DND-41 (cell line): ENCODE measurements around the gene ADD2.

Experiments
- ATAC-seq: fragments of 200-7000 bp; cut with Tn5 transposase; 3 replicates; pipeline ENCODE4 v1.9.1; 2021; ENCODE audit warnings: low read depth; ENCODE audit not compliant: insufficient read depth
- DNase-seq: peaks from one replicate; pipeline ENCODE4 v3.0.0-alpha.2; 2020
- H2AFZ ChIP-seq: 2 replicates; pipeline ENCODE4 v1.6.0; 2012; ENCODE audit warnings: low read depth, low read length
- H3K27ac ChIP-seq: 2 replicates; pipeline ENCODE4 v1.5.1; 2012; ENCODE audit warnings: low read length, inconsistent platforms
- H3K27me3 ChIP-seq: fragments of 200-600 bp; sonication (generic); 2 replicates; pipeline ENCODE4 v1.6.0; 2012; ENCODE audit warnings: low read length, mild to moderate bottlenecking, inconsistent platforms; ENCODE audit not compliant: insufficient read depth, poor library complexity
- H3K36me3 ChIP-seq: 2 replicates; pipeline ENCODE4 v1.5.1; 2012; ENCODE audit warnings: low read length, inconsistent platforms; ENCODE audit not compliant: insufficient read depth
- H3K4me1 ChIP-seq: 2 replicates; pipeline ENCODE4 v1.5.1; 2012; ENCODE audit warnings: mild to moderate bottlenecking, low read length; ENCODE audit not compliant: insufficient read depth
- H3K4me2 ChIP-seq: 2 replicates; pipeline ENCODE4 v1.6.0; 2012; ENCODE audit warnings: mild to moderate bottlenecking, moderate library complexity, low read length, inconsistent platforms; ENCODE audit not compliant: insufficient read depth
- H3K4me3 ChIP-seq, 2 experiments: fragments of 200-600 bp in 1 of 2; shearing (Covaris generic) in 1 of 2; 2 replicates each; pipeline ENCODE4 v1.5.1; 2012 to 2016; ENCODE audit warnings: inconsistent platforms in 2 of 2, low read length in 2 of 2, mild to moderate bottlenecking in 2 of 2, low read depth in 1 of 2, moderate library complexity in 1 of 2
- H3K79me2 ChIP-seq: 2 replicates; pipeline ENCODE4 v1.6.0; 2012; ENCODE audit warnings: low read length, inconsistent platforms; ENCODE audit not compliant: insufficient read depth
- H3K9ac ChIP-seq: 2 replicates; pipeline ENCODE4 v1.6.0; 2012; ENCODE audit warnings: low read depth, mild to moderate bottlenecking, inconsistent platforms, low read length, moderate library complexity
- H3K9me3 ChIP-seq: 2 replicates; pipeline ENCODE4 v1.5.1; 2012; ENCODE audit warnings: low read length, moderate library complexity, mild to moderate bottlenecking, inconsistent platforms; ENCODE audit not compliant: insufficient read depth, severe bottlenecking
- H4K20me1 ChIP-seq: 2 replicates; pipeline ENCODE4 v1.6.0; 2012; ENCODE audit warnings: low read length; ENCODE audit not compliant: insufficient read depth
- EZH2 ChIP-seq: IDR thresholded peaks from 3 replicates; pipeline ENCODE4 v1.6.1; 2012; ENCODE audit warnings: borderline replicate concordance, low read depth, mild to moderate bottlenecking, moderate library complexity, low read length, inconsistent platforms; ENCODE audit not compliant: severe bottlenecking
- TF ChIP-seq, protein P1 (sequence below): IDR thresholded peaks from 2 replicates; pipeline ENCODE4 v1.5.1; 2012; ENCODE audit warnings: borderline replicate concordance, low read length, moderate library complexity, mild to moderate bottlenecking; ENCODE audit not compliant: poor library complexity, severe bottlenecking; ENCODE audit errors: extremely low read depth

Gene ADD2

DNA sequence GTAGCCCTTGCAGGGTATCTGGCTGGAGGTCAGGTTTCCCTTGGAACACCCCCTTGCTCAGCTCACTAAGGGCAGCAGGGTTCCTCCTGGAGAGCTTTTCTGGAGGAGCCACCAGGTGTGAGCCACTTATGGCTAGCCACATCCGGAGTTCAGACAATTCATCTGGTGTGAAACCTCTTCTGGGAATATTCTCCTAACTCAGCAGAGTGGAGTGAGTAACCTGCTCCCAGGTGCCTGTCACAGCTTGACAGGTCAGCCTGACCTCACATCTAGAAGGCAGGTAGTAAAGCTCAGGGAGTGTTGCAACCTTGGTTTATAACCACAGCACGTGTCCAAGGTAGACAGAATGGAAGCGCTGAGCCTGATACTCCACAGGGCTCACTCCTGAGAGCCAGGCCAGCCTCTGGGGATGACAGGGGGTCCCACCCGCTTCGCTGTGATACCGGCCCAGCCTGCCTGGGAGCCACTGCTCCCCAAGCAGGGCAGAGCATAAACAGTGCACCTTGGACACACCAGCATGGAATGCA, 151.8 kb downstream of the ADD2 start:
- TF ChIP-seq, protein P1, sequence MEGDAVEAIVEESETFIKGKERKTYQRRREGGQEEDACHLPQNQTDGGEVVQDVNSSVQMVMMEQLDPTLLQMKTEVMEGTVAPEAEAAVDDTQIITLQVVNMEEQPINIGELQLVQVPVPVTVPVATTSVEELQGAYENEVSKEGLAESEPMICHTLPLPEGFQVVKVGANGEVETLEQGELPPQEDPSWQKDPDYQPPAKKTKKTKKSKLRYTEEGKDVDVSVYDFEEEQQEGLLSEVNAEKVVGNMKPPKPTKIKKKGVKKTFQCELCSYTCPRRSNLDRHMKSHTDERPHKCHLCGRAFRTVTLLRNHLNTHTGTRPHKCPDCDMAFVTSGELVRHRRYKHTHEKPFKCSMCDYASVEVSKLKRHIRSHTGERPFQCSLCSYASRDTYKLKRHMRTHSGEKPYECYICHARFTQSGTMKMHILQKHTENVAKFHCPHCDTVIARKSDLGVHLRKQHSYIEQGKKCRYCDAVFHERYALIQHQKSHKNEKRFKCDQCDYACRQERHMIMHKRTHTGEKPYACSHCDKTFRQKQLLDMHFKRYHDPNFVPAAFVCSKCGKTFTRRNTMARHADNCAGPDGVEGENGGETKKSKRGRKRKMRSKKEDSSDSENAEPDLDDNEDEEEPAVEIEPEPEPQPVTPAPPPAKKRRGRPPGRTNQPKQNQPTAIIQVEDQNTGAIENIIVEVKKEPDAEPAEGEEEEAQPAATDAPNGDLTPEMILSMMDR = no peak
- TF ChIP-seq EZH2 = no peak
- H3K4me3 ChIP-seq = no peak overlapping the region
- H3K27me3 ChIP-seq = peaks cover 23% of the 10 kb centered on the region
- no peak overlapping the region for H2AFZ ChIP-seq
- no peak overlapping the region for H3K9ac ChIP-seq
- no peaks in the 10 kb centered on the region for H3K79me2 ChIP-seq
- ATAC-seq (peak; percentile 48), DNase-seq (peak; percentile 9)
- no peaks in the 10 kb centered on the region for H3K36me3 ChIP-seq
- H3K4me1 ChIP-seq = no peaks in the 10 kb centered on the region
- no peak overlapping the region for H3K27ac ChIP-seq
- H3K9me3 ChIP-seq = no peaks in the 10 kb centered on the region
- H4K20me1 ChIP-seq = no peaks in the 10 kb centered on the region
- H3K4me2 ChIP-seq = no peak overlapping the region

DNA sequence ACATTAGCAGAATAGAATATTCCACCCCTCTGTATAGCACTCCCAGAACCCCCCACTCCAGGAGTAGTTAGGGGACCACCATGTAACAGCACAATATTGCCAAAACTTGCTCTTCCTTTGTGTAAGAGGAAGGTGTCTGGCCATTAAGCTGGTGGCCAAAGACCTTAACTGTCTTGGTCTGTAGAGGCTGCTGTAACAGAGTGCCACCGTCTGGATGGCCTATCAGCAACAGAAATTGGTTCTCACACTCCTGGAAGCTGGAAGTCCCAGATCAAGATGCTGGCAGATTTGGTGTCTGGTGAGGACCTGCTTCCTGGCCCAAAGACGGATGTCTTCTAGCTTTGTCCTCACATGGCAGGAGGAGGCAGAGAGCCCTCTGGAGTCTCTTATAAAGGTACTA, 152.8 kb downstream of the ADD2 start:
- no peak for ATAC-seq
- H3K9ac ChIP-seq = no peak overlapping the region
- H3K9me3 ChIP-seq = no peaks in the 10 kb centered on the region

DNA sequence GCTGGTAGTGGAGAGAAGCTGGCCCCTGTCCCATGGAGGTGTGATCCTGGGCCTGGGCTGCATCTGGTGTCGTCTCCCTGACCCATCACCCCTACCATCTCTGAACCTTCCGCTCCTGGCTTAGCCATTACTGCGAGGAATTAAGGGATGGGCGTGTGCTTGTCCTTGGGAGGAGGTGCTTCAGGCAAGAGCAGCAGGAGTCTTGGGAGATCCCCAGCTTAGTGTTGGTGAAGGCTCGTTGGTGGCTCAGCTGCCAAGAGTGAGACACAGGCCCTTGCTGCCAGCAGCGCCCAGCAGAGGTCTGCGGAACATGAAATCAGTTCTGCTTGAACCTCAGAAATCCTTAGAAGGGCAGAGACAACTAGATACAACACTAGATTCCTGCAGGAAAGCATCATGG, 154.5 kb downstream of the ADD2 start:
- no peaks in the 10 kb centered on the region for H4K20me1 ChIP-seq
- H3K79me2 ChIP-seq = no peaks in the 10 kb centered on the region
- DNase-seq = no peak
- TF ChIP-seq EZH2 = no peak
- TF ChIP-seq, protein P1 = no peak
- H3K9ac ChIP-seq = no peak overlapping the region
- H3K4me3 ChIP-seq = no peak overlapping the region
- no peaks in the 10 kb centered on the region for H3K4me1 ChIP-seq
- H2AFZ ChIP-seq = no peak overlapping the region
- no peak for ATAC-seq
- no peaks in the 10 kb centered on the region for H3K36me3 ChIP-seq
- H3K9me3 ChIP-seq = no peaks in the 10 kb centered on the region
- no peak overlapping the region for H3K4me2 ChIP-seq
- no peak overlapping the region for H3K27ac ChIP-seq
- peaks cover 20% of the 10 kb centered on the region for H3K27me3 ChIP-seq

More for the DNA sequence above, 152.8 kb downstream of the ADD2 start:
- TF ChIP-seq EZH2 = no peak
- TF ChIP-seq, protein P1 = no peak
- Histone ChIP-seq H3K4me1 (no peaks in the 10 kb centered on the region), H3K27me3 (peaks cover 29% of the 10 kb centered on the region), H3K36me3 (no peaks in the 10 kb centered on the region), H4K20me1 (no peaks in the 10 kb centered on the region), H3K79me2 (no peaks in the 10 kb centered on the region), H3K4me2 (no peak overlapping the region), H2AFZ (no peak overlapping the region), H3K27ac (no peak overlapping the region), H3K4me3 (no peak overlapping the region)
- DNase-seq = no peak

DNA sequence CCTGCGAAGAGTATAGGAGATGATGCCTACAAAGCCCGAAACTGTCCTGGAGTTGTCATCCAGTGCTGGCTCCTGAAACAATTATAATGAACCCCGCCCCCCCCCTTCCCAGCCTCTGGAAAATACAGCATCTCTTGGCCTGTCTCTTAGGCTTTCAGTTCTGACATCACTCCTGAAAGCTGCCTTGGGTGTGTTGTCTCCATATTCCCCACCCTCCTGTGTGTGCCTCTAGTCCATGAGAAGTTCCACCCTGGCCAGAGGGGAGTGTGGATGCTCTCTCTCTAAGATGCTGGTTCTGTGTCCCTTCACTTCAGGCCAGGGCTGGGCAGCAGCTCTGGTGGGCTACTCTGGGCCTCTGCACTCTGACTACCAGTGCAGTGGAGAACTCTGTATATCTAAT, 155.4 kb downstream of the ADD2 start:
- no peaks in the 10 kb centered on the region for H3K36me3 ChIP-seq
- no peak overlapping the region for H3K4me3 ChIP-seq
- H3K79me2 ChIP-seq = no peaks in the 10 kb centered on the region
- ATAC-seq = no peak
- H3K27me3 ChIP-seq = peaks cover 17% of the 10 kb centered on the region
- H4K20me1 ChIP-seq = no peaks in the 10 kb centered on the region
- no peak overlapping the region for H2AFZ ChIP-seq
- no peaks in the 10 kb centered on the region for H3K4me1 ChIP-seq
- no peak overlapping the region for H3K27ac ChIP-seq
- no peak overlapping the region for H3K4me2 ChIP-seq
- no peak for DNase-seq
- TF ChIP-seq, protein P1 = no peak
- no peak for TF ChIP-seq EZH2
- H3K9me3 ChIP-seq = no peaks in the 10 kb centered on the region
- H3K9ac ChIP-seq = no peak overlapping the region
